ENCODE data around the gene NINJ2. TPM values are rescaled to one million over a fixed set of nuclear protein-coding genes. Genes with fewer than 3 reads are reported as not detected.

NINJ2 gene
- total RNA-seq, 2 donors from 2014 or later, result 2.1 to 4.2 TPM

DNA sequence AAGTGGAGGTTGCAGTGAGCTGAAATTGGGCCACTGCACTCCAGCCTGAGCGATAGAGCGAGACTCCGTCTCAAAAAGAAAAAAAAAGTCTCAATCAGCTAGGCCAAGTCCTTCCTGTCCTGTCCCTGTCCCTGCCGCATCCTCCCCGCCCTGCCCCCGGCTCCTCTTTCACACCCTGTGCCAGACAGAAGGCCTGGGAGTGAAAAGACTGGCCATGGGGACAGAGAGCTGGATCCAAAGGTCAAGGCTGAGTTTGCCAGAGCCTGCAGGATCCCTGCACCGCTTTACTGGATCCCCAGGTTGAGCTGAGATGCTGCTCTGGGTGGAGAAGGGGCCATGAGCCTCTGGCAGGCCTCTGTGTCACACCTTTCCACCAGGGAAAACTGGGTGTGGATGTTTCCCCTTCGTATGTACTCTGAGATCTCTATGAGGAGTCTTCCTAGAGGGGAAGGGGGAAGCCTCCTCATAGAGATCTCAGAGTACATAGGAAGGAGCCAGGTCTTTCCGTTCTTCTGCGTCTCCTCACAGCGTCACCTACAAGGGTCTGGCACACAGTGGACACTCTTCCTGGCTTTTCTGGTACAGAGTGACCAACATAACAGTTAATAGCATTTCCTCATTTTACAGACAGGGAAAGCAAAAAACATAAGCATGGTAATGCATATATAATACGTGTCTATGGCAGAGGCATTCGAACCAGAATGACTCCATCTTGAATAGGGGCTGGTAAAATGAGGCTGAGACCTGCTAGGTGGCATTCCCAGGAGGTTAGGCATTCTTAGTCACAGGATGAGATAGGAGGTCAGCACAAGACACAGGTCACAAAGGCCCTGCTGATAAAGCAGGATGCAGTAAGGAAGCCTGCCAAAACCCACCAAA, 35.1 kb downstream of the NINJ2 start:
- H3K4me1 ChIP-seq, result no peaks in the 10 kb centered on the region
- TF ChIP-seq, protein P1, sequence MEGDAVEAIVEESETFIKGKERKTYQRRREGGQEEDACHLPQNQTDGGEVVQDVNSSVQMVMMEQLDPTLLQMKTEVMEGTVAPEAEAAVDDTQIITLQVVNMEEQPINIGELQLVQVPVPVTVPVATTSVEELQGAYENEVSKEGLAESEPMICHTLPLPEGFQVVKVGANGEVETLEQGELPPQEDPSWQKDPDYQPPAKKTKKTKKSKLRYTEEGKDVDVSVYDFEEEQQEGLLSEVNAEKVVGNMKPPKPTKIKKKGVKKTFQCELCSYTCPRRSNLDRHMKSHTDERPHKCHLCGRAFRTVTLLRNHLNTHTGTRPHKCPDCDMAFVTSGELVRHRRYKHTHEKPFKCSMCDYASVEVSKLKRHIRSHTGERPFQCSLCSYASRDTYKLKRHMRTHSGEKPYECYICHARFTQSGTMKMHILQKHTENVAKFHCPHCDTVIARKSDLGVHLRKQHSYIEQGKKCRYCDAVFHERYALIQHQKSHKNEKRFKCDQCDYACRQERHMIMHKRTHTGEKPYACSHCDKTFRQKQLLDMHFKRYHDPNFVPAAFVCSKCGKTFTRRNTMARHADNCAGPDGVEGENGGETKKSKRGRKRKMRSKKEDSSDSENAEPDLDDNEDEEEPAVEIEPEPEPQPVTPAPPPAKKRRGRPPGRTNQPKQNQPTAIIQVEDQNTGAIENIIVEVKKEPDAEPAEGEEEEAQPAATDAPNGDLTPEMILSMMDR (IDR thresholded peaks at IDR 0.05), result no peak
- no peak overlapping the region for H3K4me3 ChIP-seq
- no peak overlapping the region for H3K27ac ChIP-seq
- H3K9me3 ChIP-seq, result no peaks in the 10 kb centered on the region
- H3K27me3 ChIP-seq, result no peaks in the 10 kb centered on the region
- intact Hi-C loops (cut with DNase I), result no loop called here
- H3K36me3 ChIP-seq, result no peaks in the 10 kb centered on the region
- DNase-seq, result no peak
- no peak overlapping the region for H3K9ac ChIP-seq (ENCODE audit: low read depth in 2 of 2, low read length in 2 of 2)

DNA sequence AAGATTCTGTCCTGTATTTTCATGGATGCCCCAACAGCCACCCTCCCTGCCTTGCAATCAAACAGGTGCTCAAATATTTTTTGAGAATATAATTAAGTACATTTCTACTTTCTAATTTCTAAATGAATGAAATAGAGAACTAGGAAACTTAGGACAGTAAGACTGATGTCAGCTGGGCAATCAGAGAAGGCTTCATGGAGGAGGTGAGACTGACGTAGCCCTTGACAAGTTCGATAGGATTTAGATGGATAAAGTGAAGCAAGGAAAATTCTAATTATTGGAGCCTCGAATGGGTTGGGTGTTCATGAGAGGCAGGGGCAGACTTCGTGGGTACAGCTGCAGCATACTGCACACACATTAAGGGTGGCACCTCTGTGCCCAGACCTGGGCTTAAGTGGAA, 36.0 kb downstream of the NINJ2 start:
- intact Hi-C loops (cut with DNase I), result no loop called here
- no peak for DNase-seq
- Histone ChIP-seq H3K9ac (ENCODE audit: low read depth in 2 of 2, low read length in 2 of 2) (no peak overlapping the region), H3K36me3 (no peaks in the 10 kb centered on the region), H3K4me1 (no peaks in the 10 kb centered on the region), H3K9me3 (no peaks in the 10 kb centered on the region), H3K4me3 (no peak overlapping the region), H3K27me3 (no peaks in the 10 kb centered on the region), H3K27ac (no peak overlapping the region)
- TF ChIP-seq, protein P1 (IDR thresholded peaks at IDR 0.05), result no peak

DNA sequence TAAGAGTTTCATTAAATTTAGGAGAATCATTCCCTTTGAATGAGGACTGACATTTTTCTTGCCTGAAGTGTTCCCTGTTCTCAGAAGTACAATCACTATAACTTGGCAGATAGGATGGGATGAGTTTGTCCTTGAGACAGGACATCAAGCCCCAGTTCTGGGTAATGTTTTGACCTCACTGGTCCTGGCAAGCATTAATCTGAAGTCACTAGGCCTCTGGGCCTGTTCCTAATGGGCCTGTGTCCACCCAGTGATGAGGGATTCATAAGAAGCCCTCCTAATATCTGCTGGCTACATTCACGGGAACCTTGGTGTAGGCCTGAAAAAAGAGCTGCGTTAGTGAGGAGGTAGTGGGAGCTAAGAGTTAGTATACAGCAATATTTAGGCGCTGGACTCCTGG, 37.2 kb downstream of the NINJ2 start:
- no peak overlapping the region for H3K9ac ChIP-seq (ENCODE audit: low read depth in 2 of 2, low read length in 2 of 2)
- H3K4me1 ChIP-seq, result no peaks in the 10 kb centered on the region
- no peaks in the 10 kb centered on the region for H3K36me3 ChIP-seq
- no peak overlapping the region for H3K4me3 ChIP-seq
- H3K27me3 ChIP-seq, result no peaks in the 10 kb centered on the region
- no peaks in the 10 kb centered on the region for H3K9me3 ChIP-seq
- no peak for DNase-seq
- TF ChIP-seq, protein P1 (IDR thresholded peaks at IDR 0.05), result no peak
- intact Hi-C loops (cut with DNase I), result no loop called here
- H3K27ac ChIP-seq, result no peak overlapping the region

DNA sequence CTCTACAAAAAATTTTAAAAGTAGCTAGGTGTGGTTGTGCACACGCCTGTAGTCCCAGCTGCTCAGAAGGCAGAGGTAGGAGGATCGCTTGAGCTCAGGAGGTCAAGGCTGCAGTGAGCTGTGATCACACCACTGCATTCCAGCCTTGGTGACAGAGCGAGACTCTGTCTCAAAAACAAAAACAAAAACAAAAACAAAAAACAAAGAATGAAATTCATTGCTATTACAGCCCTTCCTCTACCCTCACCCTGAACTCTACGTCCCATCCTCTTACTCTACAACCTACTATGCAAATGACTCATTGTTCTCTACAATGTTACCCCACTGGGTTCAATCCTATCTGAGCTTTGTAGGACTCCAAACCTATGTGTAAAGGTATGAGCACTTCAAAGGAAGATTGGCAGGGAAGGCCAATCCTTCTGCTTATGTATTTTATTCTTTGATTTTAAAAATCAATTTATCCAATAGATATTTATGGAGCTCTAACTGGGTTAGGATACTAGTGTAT, 39.3 kb downstream of the NINJ2 start:
- intact Hi-C loops (cut with DNase I), result no loop called here
- no peak for DNase-seq
- H3K9me3 ChIP-seq, result no peaks in the 10 kb centered on the region
- no peaks in the 10 kb centered on the region for H3K4me1 ChIP-seq
- H3K36me3 ChIP-seq, result no peaks in the 10 kb centered on the region
- TF ChIP-seq, protein P1 (IDR thresholded peaks at IDR 0.05), result no peak
- no peak overlapping the region for H3K27ac ChIP-seq
- no peak overlapping the region for H3K4me3 ChIP-seq
- no peaks in the 10 kb centered on the region for H3K27me3 ChIP-seq
- no peak overlapping the region for H3K9ac ChIP-seq (ENCODE audit: low read depth in 2 of 2, low read length in 2 of 2)

DNA sequence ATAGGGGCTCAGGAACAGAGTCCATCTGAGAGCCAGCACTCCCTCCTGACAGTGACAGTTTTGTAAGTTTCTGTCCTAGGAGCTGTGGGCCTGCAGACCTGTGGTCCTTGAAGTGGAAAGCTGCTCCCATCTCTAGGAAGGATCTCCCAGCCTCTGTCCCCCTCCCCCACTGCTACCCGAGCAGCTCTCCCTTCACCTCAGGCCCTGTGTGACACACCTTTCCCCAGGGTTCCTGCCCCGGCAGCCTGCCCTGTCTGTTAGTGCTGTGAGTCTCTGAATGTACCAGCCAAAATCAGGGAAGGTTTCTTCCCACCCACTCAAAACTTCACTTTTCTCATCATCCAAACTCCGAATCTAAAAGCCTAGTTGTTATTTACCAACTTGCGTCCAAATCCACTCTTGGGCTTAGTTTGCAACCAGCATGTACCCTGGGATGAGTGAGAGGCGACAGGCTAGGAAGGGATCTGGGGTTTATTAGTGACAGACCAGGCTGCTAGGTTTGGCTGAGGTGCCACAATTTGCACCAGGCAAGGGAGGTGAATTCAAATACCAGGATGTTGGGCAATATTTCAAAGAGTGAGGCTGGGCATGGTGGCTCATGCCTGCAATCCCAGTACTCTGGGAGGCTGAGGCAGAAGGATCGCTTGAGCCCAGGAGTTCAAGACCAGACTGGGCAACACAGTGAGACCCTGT, 39.9 kb downstream of the NINJ2 start:
- no peaks in the 10 kb centered on the region for H3K9me3 ChIP-seq
- no peak overlapping the region for H3K4me3 ChIP-seq
- no peak overlapping the region for H3K27ac ChIP-seq
- TF ChIP-seq, protein P1 (IDR thresholded peaks at IDR 0.05), result no peak
- H3K9ac ChIP-seq (ENCODE audit: low read depth in 2 of 2, low read length in 2 of 2), result no peak overlapping the region
- intact Hi-C loops (cut with DNase I), result no loop called here
- H3K27me3 ChIP-seq, result no peaks in the 10 kb centered on the region
- H3K36me3 ChIP-seq, result no peaks in the 10 kb centered on the region
- no peak for DNase-seq
- H3K4me1 ChIP-seq, result no peaks in the 10 kb centered on the region
